Stimulated activated CD8-positive, alpha-beta memory T cell treated with anti-CD3 and anti-CD28 coated beads, Interleukin-7, amount 100 ng/mL, for 1 hour (primary cell): ENCODE data around the gene ZNF280B.

Experiments
- DNase-seq, 2 donors: peaks; one replicate each; pipeline ENCODE4 v3.0.0-alpha.2; 2020; ENCODE audit warnings: low read depth in 2 of 2

The ZNF280B gene

GRCh38 chr22:22508274-22509176 is at the start of gene ZNF280B:
Gene ZNF280B (minus strand): TSS chr22:22508742. CDS start chr22:22489398, 19,344 bp downstream.
- peak; percentile 60 to 70 for DNase-seq

GRCh38 chr22:22556995-22557925 is 48.7 kb upstream of the ZNF280B start:
- no peak for DNase-seq

- no peak for DNase-seq
Measured at GRCh38 chr22:22556578-22556977, 48.0 kb upstream of the ZNF280B start.

- DNase-seq: no peak
Measured at GRCh38 chr22:22555596-22555995, 47.1 kb upstream of the ZNF280B start.

- no peak for DNase-seq
Measured at GRCh38 chr22:22554587-22555284, 46.2 kb upstream of the ZNF280B start.

- no peak for DNase-seq
Measured at GRCh38 chr22:22553735-22554586, 45.4 kb upstream of the ZNF280B start.

GRCh38 chr22:22553141-22553540 is 44.6 kb upstream of the ZNF280B start:
- no peak for DNase-seq

GRCh38 chr22:22552630-22553029 is 44.1 kb upstream of the ZNF280B start:
- no peak for DNase-seq

GRCh38 chr22:22550789-22551434 is 42.4 kb upstream of the ZNF280B start:
- no peak for DNase-seq

GRCh38 chr22:22548910-22549309 is 40.4 kb upstream of the ZNF280B start:
- no peak for DNase-seq

- DNase-seq: no peak
Measured at GRCh38 chr22:22548317-22548716, 39.8 kb upstream of the ZNF280B start.

GRCh38 chr22:22547692-22548300 is 39.3 kb upstream of the ZNF280B start:
- DNase-seq: no peak

- no peak for DNase-seq
Measured at GRCh38 chr22:22547226-22547625, 38.7 kb upstream of the ZNF280B start.

GRCh38 chr22:22546490-22546889 is 37.9 kb upstream of the ZNF280B start:
- DNase-seq: no peak

- DNase-seq: no peak
Measured at GRCh38 chr22:22545084-22545483, 36.5 kb upstream of the ZNF280B start.

- no peak for DNase-seq
Measured at GRCh38 chr22:22538226-22538989, 29.9 kb upstream of the ZNF280B start.

- no peak for DNase-seq
Measured at GRCh38 chr22:22536916-22537315, 28.4 kb upstream of the ZNF280B start.

GRCh38 chr22:22536515-22536914 is 28.0 kb upstream of the ZNF280B start:
- DNase-seq: no peak

GRCh38 chr22:22535662-22536061 is 27.1 kb upstream of the ZNF280B start:
- DNase-seq: no peak
